ENCODE results near the gene ABHD15.
"Not testable (repeated sequence)": the region's sequence is repeated elsewhere in the genome, so short reads cannot be mapped to it uniquely, and the experiment has no call there.

ABHD15 gene

DNA sequence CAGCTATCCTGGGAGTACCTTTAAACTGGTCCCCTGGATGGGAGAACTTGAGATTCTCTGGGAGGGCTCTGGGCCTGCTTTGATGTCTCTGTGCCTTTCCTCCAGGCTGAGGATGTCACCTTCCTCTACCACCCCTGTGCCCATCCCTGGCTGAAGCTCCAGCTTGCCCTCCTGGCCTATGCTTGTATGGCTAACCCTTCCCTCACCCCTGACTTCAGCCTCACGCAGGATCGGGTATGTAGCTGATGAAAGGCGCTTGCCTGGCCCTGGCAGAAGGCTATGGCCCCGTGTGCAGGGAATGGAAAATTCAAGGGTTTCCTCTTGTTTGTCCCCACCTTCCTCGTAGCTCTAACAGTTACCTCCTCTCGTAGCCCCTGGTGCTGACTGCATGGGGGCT is 4.6 kb upstream of the ABHD15 start:
- peak; percentile 8 for DNase-seq (ENCODE audit: low spot score)

DNA sequence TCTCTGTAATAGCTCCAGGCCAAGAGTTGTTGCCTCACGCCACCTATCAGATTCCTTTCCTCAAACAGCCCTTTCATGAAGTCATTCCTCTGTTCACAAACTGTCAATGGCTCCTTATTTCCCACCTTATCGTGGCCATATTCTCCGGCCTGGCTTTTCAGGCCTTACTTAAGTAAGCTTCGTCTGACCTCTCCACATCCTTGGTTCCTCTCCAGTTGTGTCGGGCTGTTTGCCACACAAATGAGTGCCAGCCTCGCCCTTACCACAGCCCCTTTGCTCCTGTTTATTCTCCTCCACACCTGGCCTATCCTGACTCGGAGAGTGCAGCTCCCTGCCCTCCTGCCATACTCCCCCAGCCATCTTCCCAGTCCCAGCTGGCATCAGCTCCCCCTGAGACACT is 3.7 kb upstream of the ABHD15 start:
- peak; percentile 9 for DNase-seq (ENCODE audit: low spot score)

GRCh38 chr17:29569245-29569950 is 2.6 kb upstream of the ABHD15 start:
- no peak for DNase-seq (ENCODE audit: low spot score)

DNA sequence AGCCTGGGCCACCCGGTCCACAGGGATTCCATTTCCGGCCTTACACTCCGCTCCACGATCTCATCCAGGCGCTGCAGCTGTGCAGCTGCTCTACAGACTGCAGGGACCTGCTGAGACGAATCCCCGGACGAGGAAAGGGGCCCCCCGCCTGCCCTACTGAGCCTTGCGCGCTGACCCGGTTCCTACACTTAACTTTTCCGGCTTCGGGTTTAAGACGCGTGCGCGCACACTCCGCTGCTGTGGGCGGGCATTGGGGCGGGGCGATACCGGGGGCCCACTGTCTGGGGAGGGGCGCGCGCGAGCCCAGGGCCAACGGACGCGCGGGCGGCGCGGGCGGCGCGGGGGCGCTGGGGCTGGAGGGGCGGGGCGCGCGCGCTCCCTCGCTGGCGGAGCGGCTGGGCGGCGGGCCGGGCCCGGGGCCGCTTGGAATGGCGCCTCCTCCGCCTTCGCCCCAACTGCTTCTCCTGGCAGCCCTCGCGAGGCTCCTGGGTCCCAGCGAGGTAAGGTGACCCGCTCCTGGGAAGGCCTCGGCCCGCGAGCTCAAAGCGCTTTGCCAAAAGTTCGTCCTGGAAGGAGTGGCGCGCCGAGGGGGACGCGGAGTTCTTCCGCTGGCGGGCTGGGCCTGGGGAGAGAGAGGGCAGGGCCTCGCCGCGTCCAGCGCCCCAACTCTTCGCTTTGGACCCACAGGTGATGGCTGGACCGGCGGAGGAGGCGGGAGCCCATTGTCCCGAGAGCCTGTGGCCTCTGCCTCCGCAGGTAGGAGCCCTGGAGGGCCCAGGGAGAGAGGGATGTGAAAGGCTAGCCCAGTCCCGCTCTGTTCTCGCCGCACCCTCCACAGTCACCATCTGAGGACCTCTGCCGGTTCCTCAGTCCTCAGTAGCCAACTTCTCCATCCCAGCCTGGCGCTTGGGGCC is 1.8 kb upstream of the ABHD15 start, which contains the start of gene TP53I13:
TSS of gene TP53I13 (plus strand) at position 371 of the 914 bp plus-strand sequence. CDS start at position 429, 58 bp downstream.
- peak; percentile 85 for DNase-seq (ENCODE audit: low spot score)

GRCh38 chr17:29567554-29568330 is 905 bp upstream of the ABHD15 start:
- peak; percentile 41 for DNase-seq (ENCODE audit: low spot score)

- no peak for DNase-seq (ENCODE audit: low spot score)
Observed at GRCh38 chr17:29567304-29567553, 392 bp upstream of the ABHD15 start.

- DNase-seq (ENCODE audit: low spot score): peak; percentile 15
Observed at GRCh38 chr17:29565643-29566472, 979 bp downstream of the ABHD15 start.

DNA sequence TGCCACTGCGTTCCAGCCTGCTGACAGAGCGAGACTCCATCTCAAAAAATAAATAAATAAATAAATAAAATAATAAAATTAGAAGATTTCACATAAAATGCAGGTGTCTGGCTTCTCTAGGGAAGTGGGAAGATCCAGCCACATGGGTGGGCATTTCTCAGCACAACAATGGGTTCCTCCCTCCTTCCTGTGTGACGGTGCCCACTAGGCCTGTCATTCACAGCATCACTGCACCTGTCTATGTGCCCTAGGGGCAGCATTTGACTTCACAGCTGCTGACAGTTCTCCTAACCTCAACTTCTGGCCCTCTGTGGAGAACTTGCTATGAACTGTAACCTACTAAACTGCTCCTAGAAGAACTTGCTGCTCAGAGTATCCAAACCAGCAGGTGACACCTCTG is 3.0 kb downstream of the ABHD15 start:
- DNase-seq (ENCODE audit: low spot score): no peak

DNA sequence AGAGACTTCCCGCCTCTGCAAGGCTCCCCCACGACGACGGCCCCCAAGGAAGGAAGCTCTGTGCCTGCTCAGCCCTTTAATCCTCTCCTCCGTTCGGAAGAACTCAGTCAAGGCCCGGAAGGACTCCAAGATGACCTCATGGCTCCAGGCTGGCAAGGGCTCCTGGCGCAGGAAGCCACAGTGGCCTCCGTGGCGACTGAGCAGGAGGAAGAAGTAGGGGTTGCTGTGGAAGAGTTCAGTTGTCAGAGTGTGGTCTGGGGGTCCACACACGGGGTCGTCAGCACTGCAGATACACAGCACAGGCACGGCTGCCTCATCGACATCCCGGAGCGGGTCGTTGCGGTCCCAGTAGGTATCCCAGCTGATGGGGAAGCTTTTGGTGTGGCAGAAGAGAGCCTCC is 4.2 kb downstream of the ABHD15 start:
- no peak for DNase-seq (ENCODE audit: low spot score)

- peak; percentile 60 for DNase-seq (ENCODE audit: low spot score)
Observed at GRCh38 chr17:29561554-29562517, 5.0 kb downstream of the ABHD15 start.

DNA sequence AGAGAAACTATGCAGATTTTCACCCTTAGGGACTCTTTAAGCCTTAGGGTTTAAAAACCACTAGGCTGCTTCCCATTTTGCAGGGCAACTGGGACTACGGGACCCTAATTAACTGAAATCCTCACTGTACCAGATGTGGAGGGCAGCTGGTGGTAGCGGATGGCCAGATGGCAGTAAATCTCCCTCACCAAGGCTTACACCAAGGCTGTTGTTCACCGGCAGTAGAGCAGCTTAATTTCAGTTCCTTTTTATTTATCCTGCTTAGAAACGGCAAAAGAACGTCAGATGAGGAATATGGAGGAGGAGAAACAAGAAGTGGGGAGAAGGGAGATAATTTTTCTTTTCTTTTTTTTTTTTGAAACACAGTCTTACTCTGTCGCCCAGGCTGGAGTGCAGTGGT is 6.5 kb downstream of the ABHD15 start:
- DNase-seq (ENCODE audit: low spot score): peak; percentile 63

DNA sequence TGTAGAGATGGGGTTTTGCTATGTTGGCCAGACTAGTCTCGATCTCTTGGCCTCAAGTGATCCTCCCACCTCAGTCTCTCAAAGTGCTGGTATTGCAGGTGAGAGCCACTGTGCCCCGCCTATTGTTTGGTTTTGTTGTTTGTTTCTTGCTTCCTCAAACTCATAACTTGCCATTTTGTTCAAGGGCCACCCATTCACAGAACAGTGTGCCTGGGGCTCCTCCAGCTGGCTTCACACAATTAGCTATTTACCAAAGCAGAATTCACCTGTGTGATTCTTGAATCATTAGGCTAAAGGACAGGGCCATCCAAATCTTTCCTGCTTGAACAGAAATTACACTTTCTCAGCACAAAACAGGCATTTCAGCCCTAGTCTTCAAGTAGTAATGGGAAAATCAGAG is 7.2 kb downstream of the ABHD15 start:
- no peak for DNase-seq (ENCODE audit: low spot score)

DNA sequence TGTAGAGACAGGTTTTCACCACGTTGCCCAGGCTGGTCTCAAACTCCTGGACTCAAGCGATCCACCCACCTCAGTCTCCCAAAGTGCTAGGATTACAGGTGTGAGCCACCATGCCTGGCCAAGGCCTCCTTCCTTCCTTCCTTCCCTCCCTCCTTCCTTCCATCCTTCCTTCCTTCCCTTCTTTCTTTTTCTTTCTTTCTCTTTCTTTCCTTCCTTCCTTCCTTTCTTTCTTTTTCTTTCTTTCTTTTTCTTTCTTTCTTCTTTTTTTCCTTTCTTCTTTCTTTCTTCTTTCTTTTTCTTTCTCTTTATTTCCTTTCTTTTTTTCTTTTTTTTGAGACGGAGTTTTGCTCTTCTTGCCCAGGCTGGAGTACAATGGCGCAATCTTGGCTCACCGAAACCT is 8.7 kb downstream of the ABHD15 start:
- DNase-seq (ENCODE audit: low spot score): not testable (repeated sequence)

- no peak for DNase-seq (ENCODE audit: low spot score)
Observed at GRCh38 chr17:29557739-29558116, 9.1 kb downstream of the ABHD15 start.

- no peak for DNase-seq (ENCODE audit: low spot score)
Observed at GRCh38 chr17:29557085-29557738, 9.6 kb downstream of the ABHD15 start.

GRCh38 chr17:29555840-29556239 is 11.0 kb downstream of the ABHD15 start:
- DNase-seq (ENCODE audit: low spot score): no peak

DNA sequence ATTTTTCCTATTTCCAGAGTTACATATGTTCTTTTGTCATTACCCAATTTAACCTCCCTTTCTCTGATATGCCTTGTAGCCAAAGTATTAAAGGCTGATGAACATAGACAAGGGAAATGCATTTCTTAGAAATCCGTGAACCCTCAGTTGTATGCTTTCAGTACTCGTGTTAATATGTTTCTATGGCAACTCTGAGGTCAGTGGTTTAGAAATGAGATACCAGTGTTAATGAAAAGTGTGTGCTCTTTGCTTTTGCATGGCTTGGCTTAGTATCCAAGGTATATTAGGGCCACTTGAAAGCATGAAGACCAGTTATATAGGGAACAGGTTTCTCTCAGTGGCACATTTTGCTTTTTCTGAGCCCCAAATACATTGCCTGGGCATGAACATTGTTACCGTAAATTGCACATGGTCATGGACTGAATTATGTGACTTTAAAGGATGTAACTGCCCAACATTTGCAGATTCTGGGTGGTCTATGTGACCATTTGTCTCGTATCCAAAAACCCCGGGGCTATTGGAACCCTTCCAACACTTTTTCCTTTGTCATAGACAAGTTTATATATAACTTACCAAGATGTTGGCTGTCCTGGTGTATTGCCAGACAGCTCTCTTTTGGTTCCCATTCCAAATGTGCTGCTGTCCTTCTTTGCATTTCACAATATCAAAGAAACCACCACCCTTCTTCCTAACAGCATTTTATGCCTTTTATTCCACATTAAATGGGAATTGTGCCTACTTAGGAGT is 17.5 kb downstream of the ABHD15 start:
- DNase-seq (ENCODE audit: low spot score): no peak

DNA sequence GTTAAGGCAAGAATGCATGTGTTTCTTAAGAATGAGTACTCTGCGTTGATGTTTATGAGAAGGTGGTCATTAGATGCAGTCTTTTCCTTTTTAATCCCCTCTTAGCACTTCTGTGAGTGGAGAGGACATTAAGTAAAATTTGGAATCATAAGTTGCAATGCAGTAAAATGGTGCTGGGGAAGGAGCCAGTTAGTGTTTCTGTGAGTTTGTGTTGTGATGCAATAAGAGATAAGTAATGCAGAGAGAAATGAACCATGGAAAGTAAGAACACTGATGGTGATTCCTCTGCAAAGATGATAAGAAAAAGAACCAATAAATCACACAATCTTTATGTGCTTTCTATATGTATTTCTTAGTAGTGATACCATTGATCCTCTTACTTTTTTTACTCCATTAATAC is 20.0 kb downstream of the ABHD15 start:
- DNase-seq (ENCODE audit: low spot score): no peak

GRCh38 chr17:29546085-29546484 is 20.8 kb downstream of the ABHD15 start:
- no peak for DNase-seq (ENCODE audit: low spot score)
